Endothelial cell of umbilical vein (primary cell): Measurements from ENCODE around the gene IP6K1.

Experiments used
- POLR2AphosphoS5 ChIP-seq: IDR thresholded peaks from 2 replicates; pipeline ENCODE4 v1.6.1; 2012; ENCODE audit warnings: low read depth, mild to moderate bottlenecking, control low read depth, low read length, moderate library complexity; ENCODE audit not compliant: insufficient read depth
- TF ChIP-seq, protein P1 (sequence below), 2 donors: IDR thresholded peaks; 1 replicate in 1 of 2; 2 replicates in 1 of 2; pipeline ENCODE4 v1.5.1; 2011; ENCODE audit warnings: low read length in 2 of 2, mild to moderate bottlenecking in 2 of 2, moderate library complexity in 2 of 2, control low read depth in 1 of 2, inconsistent platforms in 1 of 2, low read depth in 1 of 2; ENCODE audit not compliant: insufficient read depth in 1 of 2; ENCODE audit errors: extremely low read depth in 1 of 2

DNA sequence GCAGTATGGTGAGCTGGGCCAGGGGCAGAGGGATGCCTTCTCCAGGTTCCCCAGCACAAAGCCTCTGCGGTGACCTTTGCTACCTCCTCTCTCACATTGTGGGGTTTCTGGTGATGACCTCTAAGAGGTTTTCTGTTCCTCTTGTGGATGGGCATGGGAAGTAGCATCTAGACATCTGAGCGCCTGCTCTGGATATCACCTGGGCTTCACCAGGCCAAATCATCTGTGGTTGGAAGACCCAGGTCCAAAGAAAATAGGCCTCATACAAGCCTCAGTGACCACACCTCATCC lies 105.2 kb downstream of the IP6K1 start:
- TF ChIP-seq POLR2AphosphoS5, result no peak
- TF ChIP-seq, protein P1, sequence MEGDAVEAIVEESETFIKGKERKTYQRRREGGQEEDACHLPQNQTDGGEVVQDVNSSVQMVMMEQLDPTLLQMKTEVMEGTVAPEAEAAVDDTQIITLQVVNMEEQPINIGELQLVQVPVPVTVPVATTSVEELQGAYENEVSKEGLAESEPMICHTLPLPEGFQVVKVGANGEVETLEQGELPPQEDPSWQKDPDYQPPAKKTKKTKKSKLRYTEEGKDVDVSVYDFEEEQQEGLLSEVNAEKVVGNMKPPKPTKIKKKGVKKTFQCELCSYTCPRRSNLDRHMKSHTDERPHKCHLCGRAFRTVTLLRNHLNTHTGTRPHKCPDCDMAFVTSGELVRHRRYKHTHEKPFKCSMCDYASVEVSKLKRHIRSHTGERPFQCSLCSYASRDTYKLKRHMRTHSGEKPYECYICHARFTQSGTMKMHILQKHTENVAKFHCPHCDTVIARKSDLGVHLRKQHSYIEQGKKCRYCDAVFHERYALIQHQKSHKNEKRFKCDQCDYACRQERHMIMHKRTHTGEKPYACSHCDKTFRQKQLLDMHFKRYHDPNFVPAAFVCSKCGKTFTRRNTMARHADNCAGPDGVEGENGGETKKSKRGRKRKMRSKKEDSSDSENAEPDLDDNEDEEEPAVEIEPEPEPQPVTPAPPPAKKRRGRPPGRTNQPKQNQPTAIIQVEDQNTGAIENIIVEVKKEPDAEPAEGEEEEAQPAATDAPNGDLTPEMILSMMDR (IDR thresholded peaks at IDR 0.05; ENCODE audit: extremely low read depth in 1 of 2, insufficient read depth in 1 of 2, low read depth in 1 of 2, low read length in 2 of 2), result no peak
